WTC11 (cell line): ENCODE measurements around the gene MRPL54.

Experiments used
- ZNF232 ChIP-seq: sonication (generic); formaldehyde crosslinking; IDR thresholded peaks from 2 replicates; pipeline ENCODE4 v1.8.0; 2022; ENCODE audit warnings: mild to moderate bottlenecking, missing genetic modification reagents
- TF ChIP-seq, protein P1 (sequence below): sonication (generic); formaldehyde crosslinking; IDR thresholded peaks from 2 replicates; pipeline ENCODE4 v1.8.1; 2023; ENCODE audit warnings: mild to moderate bottlenecking, missing genetic modification reagents

DNA sequence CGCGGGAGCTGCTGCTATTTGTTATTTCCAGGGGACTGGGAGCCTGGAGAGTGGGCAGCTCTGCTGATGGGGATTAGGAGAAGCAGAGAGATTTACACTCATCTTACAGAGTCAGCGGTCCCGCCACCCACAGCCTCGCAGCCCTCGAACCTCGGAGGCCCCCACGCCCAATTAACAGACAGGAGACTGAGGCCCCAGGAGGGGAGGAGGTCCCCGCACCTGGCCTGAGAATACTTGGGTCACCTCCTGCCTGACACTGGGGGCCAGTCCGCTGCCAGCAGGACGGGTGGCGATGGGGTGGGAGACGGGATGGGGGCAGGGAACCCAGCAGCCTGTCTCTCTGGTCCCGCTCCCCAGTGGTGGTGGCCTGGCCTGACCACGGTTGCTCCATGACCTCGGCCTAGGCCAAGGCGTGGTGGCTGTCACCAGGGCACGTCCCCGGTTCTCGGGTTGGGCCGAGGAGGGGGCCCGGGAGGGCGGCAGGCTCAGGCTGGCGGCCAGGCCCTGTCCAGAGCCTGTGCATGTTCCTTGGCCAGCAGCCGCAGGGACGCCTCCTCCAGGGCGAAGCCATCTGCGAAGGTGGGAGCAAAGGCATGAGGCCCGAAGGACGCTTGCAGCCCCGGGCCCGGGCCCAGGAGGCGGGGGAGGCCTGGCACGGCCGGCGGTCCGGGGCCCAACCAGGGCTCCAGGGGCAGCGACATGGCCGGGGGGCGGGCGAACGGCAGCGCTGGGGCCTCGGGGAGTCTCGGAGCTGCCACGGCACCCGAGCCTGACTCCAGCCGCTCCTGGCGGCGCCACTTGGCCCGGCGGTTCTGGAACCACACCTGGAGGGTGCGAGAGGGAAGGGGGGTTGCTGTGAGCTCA, 7.9 kb downstream of the MRPL54 start:
- no peak for TF ChIP-seq ZNF232 (CRISPR knock-in tag)
- TF ChIP-seq, protein P1, sequence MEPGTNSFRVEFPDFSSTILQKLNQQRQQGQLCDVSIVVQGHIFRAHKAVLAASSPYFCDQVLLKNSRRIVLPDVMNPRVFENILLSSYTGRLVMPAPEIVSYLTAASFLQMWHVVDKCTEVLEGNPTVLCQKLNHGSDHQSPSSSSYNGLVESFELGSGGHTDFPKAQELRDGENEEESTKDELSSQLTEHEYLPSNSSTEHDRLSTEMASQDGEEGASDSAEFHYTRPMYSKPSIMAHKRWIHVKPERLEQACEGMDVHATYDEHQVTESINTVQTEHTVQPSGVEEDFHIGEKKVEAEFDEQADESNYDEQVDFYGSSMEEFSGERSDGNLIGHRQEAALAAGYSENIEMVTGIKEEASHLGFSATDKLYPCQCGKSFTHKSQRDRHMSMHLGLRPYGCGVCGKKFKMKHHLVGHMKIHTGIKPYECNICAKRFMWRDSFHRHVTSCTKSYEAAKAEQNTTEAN: no peak
